PC-3 (cell line): ENCODE measurements around the gene SLC35D2. TPM values are rescaled to one million over a fixed set of nuclear protein-coding genes. Genes with fewer than 3 reads are reported as not detected.

Source experiments
- ATAC-seq: fragments of 200-7000 bp; cut with Tn5 transposase; 2 replicates; pipeline ENCODE4 v1.9.1; 2020; ENCODE audit warnings: mild to moderate bottlenecking, moderate library complexity
- BruUV-seq: library from RNA; stranded (reverse); fragments of 400-500 nt; replicated peaks from 2 replicates; lab custom pipeline; 2021; lab: Mats Ljungman, UMichigan
- CTCF ChIA-PET: fragments of 300-600 bp; sonication (Branson Sonifier 250); formaldehyde crosslinking; loops from one replicate; lab custom pipeline; 2022; ENCODE audit warnings: antibody characterized with exemption; lab: Charles Lee
- POLR2A ChIA-PET: fragments of 300-600 bp; sonication (Branson Sonifier 250); formaldehyde crosslinking; loops from one replicate; lab custom pipeline; 2022; ENCODE audit warnings: antibody characterized with exemption; ENCODE audit not compliant: unreplicated experiment; lab: Charles Lee
- DNase-seq: peaks from one replicate; pipeline ENCODE4 v3.0.0-alpha.2; 2015
- H2AFZ ChIP-seq: fragments of 300-600 bp; sonication (generic); 2 replicates; pipeline ENCODE4 v1.6.0; 2016; ENCODE audit warnings: antibody characterized with exemption, low read length
- H3F3A ChIP-seq: fragments of 300-600 bp; sonication (generic); one replicate; pipeline ENCODE4 v1.6.0; 2017; ENCODE audit warnings: antibody characterized with exemption, low read length, control low read depth, mild to moderate bottlenecking; ENCODE audit not compliant: unreplicated experiment
- H3K27ac ChIP-seq: fragments of 300-600 bp; sonication (generic); 2 replicates; pipeline ENCODE4 v1.5.1; 2016; ENCODE audit warnings: mild to moderate bottlenecking, low read length
- H3K27me3 ChIP-seq: fragments of 300-600 bp; sonication (generic); 2 replicates; pipeline ENCODE4 v1.6.1; 2016; ENCODE audit warnings: low read length, mixed read lengths
- H3K36me3 ChIP-seq: fragments of 300-600 bp; sonication (generic); 2 replicates; pipeline ENCODE4 v1.6.1; 2016; ENCODE audit warnings: low read depth, mixed run types, low read length, mixed read lengths
- H3K4me1 ChIP-seq: fragments of 300-600 bp; sonication (generic); 2 replicates; pipeline ENCODE4 v1.5.1; 2016; ENCODE audit warnings: low read length; ENCODE audit not compliant: insufficient read depth
- H3K4me2 ChIP-seq: fragments of 300-600 bp; sonication (generic); 2 replicates; pipeline ENCODE4 v1.6.0; 2016; ENCODE audit warnings: low read length
- H3K4me3 ChIP-seq: fragments of 300-600 bp; sonication (generic); 2 replicates; pipeline ENCODE4 v1.5.1; 2016; ENCODE audit warnings: mild to moderate bottlenecking, low read length, mixed read lengths
- H3K79me2 ChIP-seq: fragments of 300-600 bp; sonication (generic); 2 replicates; pipeline ENCODE4 v1.6.1; 2017; ENCODE audit warnings: low read length, mixed read lengths
- H3K9ac ChIP-seq: fragments of 300-600 bp; sonication (generic); 2 replicates; pipeline ENCODE4 v1.6.0; 2016; ENCODE audit warnings: mild to moderate bottlenecking, low read length
- H3K9me2 ChIP-seq: fragments of 300-600 bp; sonication (generic); replicated peaks from 2 replicates; pipeline ENCODE4 v1.6.1; 2016; ENCODE audit warnings: mixed run types, low read length, mixed read lengths
- H3K9me3 ChIP-seq: fragments of 300-600 bp; sonication (generic); 2 replicates; pipeline ENCODE4 v1.6.1; 2016; ENCODE audit warnings: low read length, mixed read lengths
- H4K20me1 ChIP-seq: fragments of 300-600 bp; sonication (generic); 2 replicates; pipeline ENCODE4 v1.6.1; 2016; ENCODE audit warnings: low read length, mixed read lengths
- EZH2 ChIP-seq: fragments of 300-600 bp; sonication (generic); IDR thresholded peaks from one replicate; pipeline ENCODE4 v1.6.1; 2017; ENCODE audit warnings: antibody characterized with exemption, mild to moderate bottlenecking, low read length; ENCODE audit not compliant: unreplicated experiment
- EZH2phosphoT487 ChIP-seq: fragments of 300-600 bp; sonication (generic); IDR thresholded peaks from 2 replicates; pipeline ENCODE4 v1.6.1; 2018; ENCODE audit warnings: mild to moderate bottlenecking, antibody characterized with exemption, low read length, borderline replicate concordance
- intact Hi-C: fragments of 100-400 bp; cut with micrococcal nuclease; formaldehyde crosslinking; loops from 2 replicates; pipeline ENCODE4 v1.9.0; 2023
- total RNA-seq: library from RNA; depleted of rRNA; stranded (reverse); fragments of >200 nt; gene quantifications from 2 replicates; pipeline ENCODE4 v1.2.3, GENCODE V29; 2014
- TF ChIP-seq, protein P1 (sequence below): fragments of 300-600 bp; sonication (generic); conservative IDR thresholded peaks from 2 replicates; pipeline ENCODE4 v1.5.1; 2017; ENCODE audit warnings: antibody characterized with exemption, low read depth, mild to moderate bottlenecking, low read length

The SLC35D2 gene
- total RNA-seq, 1 experiment from 2014 or later: 21.5 TPM

DNA sequence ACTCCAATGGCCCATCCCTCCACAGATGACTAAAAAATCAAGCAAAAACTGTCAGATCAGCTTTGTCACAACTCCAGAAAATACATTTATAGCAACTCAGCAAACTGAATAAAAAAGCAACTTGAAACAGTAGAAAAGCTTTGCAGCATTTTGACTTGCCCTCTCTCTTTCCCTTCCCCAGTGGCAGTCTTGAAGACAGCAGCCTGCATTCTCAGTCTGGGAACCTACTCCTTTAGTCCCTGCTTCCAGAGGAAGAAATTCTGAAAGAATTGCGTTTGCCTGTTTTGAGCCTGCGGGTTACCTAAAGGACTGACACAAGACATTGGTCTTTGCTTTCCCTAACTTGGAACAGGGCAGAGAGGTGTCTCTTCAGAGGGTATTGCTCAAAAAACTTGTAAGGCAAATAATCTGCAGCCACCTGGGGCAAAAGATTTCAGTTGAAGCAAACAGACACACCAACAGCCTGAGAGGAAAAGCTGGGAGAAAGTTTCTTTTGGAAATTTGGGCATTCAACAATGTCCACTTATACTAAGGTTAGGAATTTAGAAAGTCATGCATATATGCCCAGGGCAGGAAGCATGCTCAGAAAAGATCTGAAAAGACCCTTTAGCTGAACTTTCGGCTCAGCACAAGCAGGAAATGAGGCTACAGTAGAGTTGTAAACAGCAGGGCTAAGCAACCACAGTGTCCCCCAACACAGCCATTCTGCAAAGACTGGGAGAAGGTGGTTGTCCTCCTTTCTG is 15.2 kb upstream of the SLC35D2 start:
- no peak for DNase-seq
- Histone ChIP-seq H3K27me3 (no peaks in the 10 kb centered on the region), H3F3A (no peaks in the 10 kb centered on the region), H2AFZ (no peak overlapping the region), H3K4me2 (no peak overlapping the region), H3K9ac (no peak overlapping the region), H3K9me2 (no peaks in the 10 kb centered on the region), H3K36me3 (peaks cover 5% of the 10 kb centered on the region; the same call in 1 of the 2 replicates), H3K4me3 (no peak overlapping the region), H3K27ac (no peak overlapping the region), H3K4me1 (no peaks in the 10 kb centered on the region), H4K20me1 (no peaks in the 10 kb centered on the region), H3K9me3 (no peaks in the 10 kb centered on the region), H3K79me2 (peaks cover 41% of the 10 kb centered on the region)
- ATAC-seq: no peak
- intact Hi-C loops: no loop called here
- BruUV-seq: no TSS peak
- ChIA-PET CTCF (no interaction called here), POLR2A (no interaction called here)
- TF ChIP-seq, protein P1, sequence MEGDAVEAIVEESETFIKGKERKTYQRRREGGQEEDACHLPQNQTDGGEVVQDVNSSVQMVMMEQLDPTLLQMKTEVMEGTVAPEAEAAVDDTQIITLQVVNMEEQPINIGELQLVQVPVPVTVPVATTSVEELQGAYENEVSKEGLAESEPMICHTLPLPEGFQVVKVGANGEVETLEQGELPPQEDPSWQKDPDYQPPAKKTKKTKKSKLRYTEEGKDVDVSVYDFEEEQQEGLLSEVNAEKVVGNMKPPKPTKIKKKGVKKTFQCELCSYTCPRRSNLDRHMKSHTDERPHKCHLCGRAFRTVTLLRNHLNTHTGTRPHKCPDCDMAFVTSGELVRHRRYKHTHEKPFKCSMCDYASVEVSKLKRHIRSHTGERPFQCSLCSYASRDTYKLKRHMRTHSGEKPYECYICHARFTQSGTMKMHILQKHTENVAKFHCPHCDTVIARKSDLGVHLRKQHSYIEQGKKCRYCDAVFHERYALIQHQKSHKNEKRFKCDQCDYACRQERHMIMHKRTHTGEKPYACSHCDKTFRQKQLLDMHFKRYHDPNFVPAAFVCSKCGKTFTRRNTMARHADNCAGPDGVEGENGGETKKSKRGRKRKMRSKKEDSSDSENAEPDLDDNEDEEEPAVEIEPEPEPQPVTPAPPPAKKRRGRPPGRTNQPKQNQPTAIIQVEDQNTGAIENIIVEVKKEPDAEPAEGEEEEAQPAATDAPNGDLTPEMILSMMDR: no peak
- TF ChIP-seq EZH2: no peak
- no peak for TF ChIP-seq EZH2phosphoT487

DNA sequence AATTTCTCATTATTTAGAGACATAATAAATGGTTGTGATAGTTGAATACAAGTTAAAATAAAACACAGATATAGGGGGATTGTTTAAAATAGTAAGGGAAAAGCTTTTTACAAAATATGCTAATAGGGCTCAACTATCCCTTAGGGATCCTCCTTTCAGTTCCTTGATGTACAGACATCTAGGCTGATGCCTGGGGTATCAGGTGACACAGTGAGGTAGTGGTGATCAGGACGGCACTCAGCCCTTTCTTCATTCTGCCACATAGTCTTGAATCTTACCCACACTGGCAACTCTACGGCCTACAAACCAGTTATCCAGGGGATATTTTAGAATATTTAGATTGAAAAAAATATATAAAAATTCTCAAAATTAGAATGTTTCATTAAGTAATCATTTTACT is 12.5 kb upstream of the SLC35D2 start:
- Histone ChIP-seq H3K27me3 (no peaks in the 10 kb centered on the region), H3K9me3 (no peaks in the 10 kb centered on the region), H2AFZ (no peak overlapping the region), H4K20me1 (no peaks in the 10 kb centered on the region), H3K27ac (no peak overlapping the region), H3K79me2 (peaks cover 23% of the 10 kb centered on the region), H3K36me3 (peaks cover 5% of the 10 kb centered on the region), H3K4me2 (no peak overlapping the region), H3F3A (no peaks in the 10 kb centered on the region), H3K4me1 (no peaks in the 10 kb centered on the region), H3K4me3 (no peak overlapping the region), H3K9ac (no peak overlapping the region), H3K9me2 (no peaks in the 10 kb centered on the region)
- CTCF ChIA-PET: no interaction called here
- ATAC-seq: no peak
- BruUV-seq: no TSS peak
- TF ChIP-seq EZH2 (no peak), EZH2phosphoT487 (no peak)
- TF ChIP-seq, protein P1: no peak
- POLR2A ChIA-PET: no interaction called here
- DNase-seq: no peak
- intact Hi-C loops: no loop called here

DNA sequence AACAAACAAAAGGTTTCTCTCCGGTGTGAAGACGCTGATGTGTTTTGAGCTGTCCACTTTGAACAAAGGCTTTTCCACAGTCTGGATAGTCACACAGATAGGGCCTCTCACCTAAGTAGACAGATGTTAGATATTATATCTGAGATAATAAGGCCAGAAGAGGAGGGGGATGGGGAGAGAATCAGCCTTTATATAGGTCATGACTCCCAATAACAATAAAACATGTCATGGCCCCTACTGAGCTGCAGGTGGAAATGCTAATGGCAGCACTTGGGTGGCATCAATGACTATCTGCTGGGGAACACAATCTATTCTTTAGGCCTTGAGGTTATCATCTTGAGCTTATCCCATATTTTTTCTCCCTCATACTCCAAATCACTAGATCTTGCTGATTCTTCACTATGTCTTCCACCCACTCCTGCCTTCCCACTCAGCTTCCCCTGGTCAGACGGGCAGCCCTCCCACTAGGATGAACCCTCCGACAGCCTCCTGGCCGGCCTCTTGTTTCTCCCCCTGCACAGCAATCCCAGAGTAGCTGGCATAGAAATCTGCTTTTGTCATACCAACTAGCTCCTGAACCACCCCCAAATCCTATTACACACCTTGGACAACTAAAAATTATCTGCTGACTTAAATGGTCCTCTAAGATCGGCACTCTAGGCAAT is 11.5 kb upstream of the SLC35D2 start:
- no TSS peak for BruUV-seq
- H3K27ac ChIP-seq: no peak overlapping the region
- H4K20me1 ChIP-seq: no peaks in the 10 kb centered on the region
- no peak for DNase-seq
- H3K4me3 ChIP-seq: no peak overlapping the region
- H3K79me2 ChIP-seq: peaks cover 13% of the 10 kb centered on the region
- no peak overlapping the region for H3K4me2 ChIP-seq
- no peaks in the 10 kb centered on the region for H3K4me1 ChIP-seq
- H3K36me3 ChIP-seq: peaks cover 5% of the 10 kb centered on the region
- no peaks in the 10 kb centered on the region for H3F3A ChIP-seq
- no peak overlapping the region for H2AFZ ChIP-seq
- intact Hi-C loops: no loop called here
- no peaks in the 10 kb centered on the region for H3K27me3 ChIP-seq
- TF ChIP-seq EZH2phosphoT487 (no peak), EZH2 (no peak)
- TF ChIP-seq, protein P1: no peak
- H3K9me3 ChIP-seq: no peaks in the 10 kb centered on the region
- POLR2A ChIA-PET: no interaction called here
- ATAC-seq: no peak
- CTCF ChIA-PET: no interaction called here
- no peaks in the 10 kb centered on the region for H3K9me2 ChIP-seq
- no peak overlapping the region for H3K9ac ChIP-seq
